ENCODE measurements around the gene ACTMAP.

The ACTMAP gene

GRCh38 chr19:40759352-40759751 lies 9.1 kb upstream of the ACTMAP start:
- Histone ChIP-seq H3K79me2 (ENCODE audit: insufficient read depth, low read length) (peaks cover 77% of the 10 kb centered on the region), H3K4me3 (ENCODE audit: low read length, poor library complexity, severe bottlenecking) (no peak overlapping the region), H3K9me2 (replicated peaks; ENCODE audit: low read depth, low read length) (no peaks in the 10 kb centered on the region), H3K4me2 (ENCODE audit: low read depth, low read length, poor library complexity, severe bottlenecking) (no peak overlapping the region), H3K27me3 (ENCODE audit: insufficient read depth, low read length, poor library complexity, severe bottlenecking) (no peaks in the 10 kb centered on the region), H3K9ac (ENCODE audit: low read depth, low read length, poor library complexity, severe bottlenecking) (no peak overlapping the region), H4K20me1 (ENCODE audit: insufficient read depth, low read length, poor library complexity, severe bottlenecking) (peaks cover 50% of the 10 kb centered on the region), H3K36me3 (ENCODE audit: insufficient read depth, low read length) (peaks cover 75% of the 10 kb centered on the region; the same call in 1 of the 2 replicates), H2AFZ (ENCODE audit: low read length) (no peak overlapping the region), H3K9me3 (ENCODE audit: insufficient read depth, low read depth, low read length) (no peaks in the 10 kb centered on the region), H3K4me1 (ENCODE audit: insufficient read depth, low read length, poor library complexity, severe bottlenecking) (peaks cover 29% of the 10 kb centered on the region), H3F3A (ENCODE audit: low read depth) (no peaks in the 10 kb centered on the region)
- TF ChIP-seq, protein P1, sequence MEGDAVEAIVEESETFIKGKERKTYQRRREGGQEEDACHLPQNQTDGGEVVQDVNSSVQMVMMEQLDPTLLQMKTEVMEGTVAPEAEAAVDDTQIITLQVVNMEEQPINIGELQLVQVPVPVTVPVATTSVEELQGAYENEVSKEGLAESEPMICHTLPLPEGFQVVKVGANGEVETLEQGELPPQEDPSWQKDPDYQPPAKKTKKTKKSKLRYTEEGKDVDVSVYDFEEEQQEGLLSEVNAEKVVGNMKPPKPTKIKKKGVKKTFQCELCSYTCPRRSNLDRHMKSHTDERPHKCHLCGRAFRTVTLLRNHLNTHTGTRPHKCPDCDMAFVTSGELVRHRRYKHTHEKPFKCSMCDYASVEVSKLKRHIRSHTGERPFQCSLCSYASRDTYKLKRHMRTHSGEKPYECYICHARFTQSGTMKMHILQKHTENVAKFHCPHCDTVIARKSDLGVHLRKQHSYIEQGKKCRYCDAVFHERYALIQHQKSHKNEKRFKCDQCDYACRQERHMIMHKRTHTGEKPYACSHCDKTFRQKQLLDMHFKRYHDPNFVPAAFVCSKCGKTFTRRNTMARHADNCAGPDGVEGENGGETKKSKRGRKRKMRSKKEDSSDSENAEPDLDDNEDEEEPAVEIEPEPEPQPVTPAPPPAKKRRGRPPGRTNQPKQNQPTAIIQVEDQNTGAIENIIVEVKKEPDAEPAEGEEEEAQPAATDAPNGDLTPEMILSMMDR (conservative IDR thresholded peaks at IDR 0.05; ENCODE audit: low read length): no peak
- no peak for TF ChIP-seq EZH2phosphoT487 (IDR thresholded peaks at IDR 0.05; ENCODE audit: borderline replicate concordance)

- Histone ChIP-seq H3K9me3 (ENCODE audit: insufficient read depth, low read depth, low read length) (no peaks in the 10 kb centered on the region), H3K79me2 (ENCODE audit: insufficient read depth, low read length) (peaks cover 85% of the 10 kb centered on the region), H3K9ac (ENCODE audit: low read depth, low read length, poor library complexity, severe bottlenecking) (no peak overlapping the region), H3K9me2 (replicated peaks; ENCODE audit: low read depth, low read length) (no peaks in the 10 kb centered on the region), H4K20me1 (ENCODE audit: insufficient read depth, low read length, poor library complexity, severe bottlenecking) (peaks cover 55% of the 10 kb centered on the region), H3K4me2 (ENCODE audit: low read depth, low read length, poor library complexity, severe bottlenecking) (no peak overlapping the region), H3K36me3 (ENCODE audit: insufficient read depth, low read length) (peaks cover 67% of the 10 kb centered on the region; the same call in 1 of the 2 replicates), H3K4me3 (ENCODE audit: low read length, poor library complexity, severe bottlenecking) (no peak overlapping the region), H3K4me1 (ENCODE audit: insufficient read depth, low read length, poor library complexity, severe bottlenecking) (peaks cover 33% of the 10 kb centered on the region), H3K27me3 (ENCODE audit: insufficient read depth, low read length, poor library complexity, severe bottlenecking) (no peaks in the 10 kb centered on the region), H3F3A (ENCODE audit: low read depth) (no peaks in the 10 kb centered on the region), H2AFZ (ENCODE audit: low read length) (no peak overlapping the region)
- TF ChIP-seq EZH2phosphoT487 (IDR thresholded peaks at IDR 0.05; ENCODE audit: borderline replicate concordance): no peak
- TF ChIP-seq, protein P1 (conservative IDR thresholded peaks at IDR 0.05; ENCODE audit: low read length): no peak
These were observed 8.2 kb upstream of the ACTMAP start for GRCh38 chr19:40758491-40758890.

GRCh38 chr19:40756502-40757110 lies 6.3 kb upstream of the ACTMAP start:
- peaks cover 87% of the 10 kb centered on the region for H3K79me2 ChIP-seq (ENCODE audit: insufficient read depth, low read length)
- peak overlapping the region; percentile 44 for H3K9ac ChIP-seq (ENCODE audit: low read depth, low read length, poor library complexity, severe bottlenecking)
- TF ChIP-seq EZH2phosphoT487 (IDR thresholded peaks at IDR 0.05; ENCODE audit: borderline replicate concordance): no peak
- TF ChIP-seq, protein P1 (conservative IDR thresholded peaks at IDR 0.05; ENCODE audit: low read length): no peak
- H3K9me2 ChIP-seq (replicated peaks; ENCODE audit: low read depth, low read length): no peaks in the 10 kb centered on the region
- H3K4me2 ChIP-seq (ENCODE audit: low read depth, low read length, poor library complexity, severe bottlenecking): peak overlapping the region; percentile 80
- H3F3A ChIP-seq (ENCODE audit: low read depth): no peaks in the 10 kb centered on the region
- H3K4me1 ChIP-seq (ENCODE audit: insufficient read depth, low read length, poor library complexity, severe bottlenecking): peaks cover 38% of the 10 kb centered on the region
- peaks cover 65% of the 10 kb centered on the region for H4K20me1 ChIP-seq (ENCODE audit: insufficient read depth, low read length, poor library complexity, severe bottlenecking)
- no peak overlapping the region for H2AFZ ChIP-seq (ENCODE audit: low read length)
- no peaks in the 10 kb centered on the region for H3K9me3 ChIP-seq (ENCODE audit: insufficient read depth, low read depth, low read length)
- H3K27me3 ChIP-seq (ENCODE audit: insufficient read depth, low read length, poor library complexity, severe bottlenecking): no peaks in the 10 kb centered on the region
- peak overlapping the region; percentile 68 for H3K4me3 ChIP-seq (ENCODE audit: low read length, poor library complexity, severe bottlenecking)
- H3K36me3 ChIP-seq (ENCODE audit: insufficient read depth, low read length): peaks cover 48% of the 10 kb centered on the region; the same call in 1 of the 2 replicates

All from Loucy (cell line).